Measurements from ENCODE around the gene FLRT2.

Gene FLRT2

GRCh38 chr14:85529803-85530574 lies at the start of gene FLRT2:
FLRT2 (plus strand) TSS chr14:85530144; CDS start chr14:85621515, 91,371 bp downstream.
- TF ChIP-seq CTCF (IDR thresholded peaks at IDR 0.05; ENCODE audit: low read depth, low read length) = no peak
- peak within 1 kb of the TSS; percentile 79 for H3K4me3 ChIP-seq (ENCODE audit: low read depth, low read length)

DNA sequence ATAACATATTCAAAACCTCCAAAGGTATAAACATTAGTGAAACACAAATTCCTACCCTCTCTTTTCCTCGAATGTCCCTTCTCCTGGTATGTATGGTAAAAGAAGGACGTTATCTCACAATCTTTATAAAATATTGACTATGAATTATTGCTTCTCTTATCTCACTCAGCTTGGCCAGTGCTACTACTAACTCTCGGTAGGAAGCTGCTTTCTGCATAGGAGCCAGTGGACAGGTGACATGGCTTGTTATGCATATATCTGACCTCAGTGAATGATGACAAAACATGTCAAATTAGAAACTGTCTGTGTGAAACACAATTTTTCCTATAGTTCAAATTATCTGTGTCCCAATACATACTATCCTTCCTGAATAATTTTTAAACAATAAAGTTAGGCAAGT lies 48.5 kb upstream of the FLRT2 start:
- no peak overlapping the region for H3K4me3 ChIP-seq (ENCODE audit: low read depth, low read length)
- no peak for TF ChIP-seq CTCF (IDR thresholded peaks at IDR 0.05; ENCODE audit: low read depth, low read length)

- no peak for TF ChIP-seq CTCF (IDR thresholded peaks at IDR 0.05; ENCODE audit: low read depth, low read length)
- no peak overlapping the region for H3K4me3 ChIP-seq (ENCODE audit: low read depth, low read length)
Observed at GRCh38 chr14:85482552-85482951, 47.4 kb upstream of the FLRT2 start.

GRCh38 chr14:85483037-85483436 lies 46.9 kb upstream of the FLRT2 start:
- no peak overlapping the region for H3K4me3 ChIP-seq (ENCODE audit: low read depth, low read length)
- no peak for TF ChIP-seq CTCF (IDR thresholded peaks at IDR 0.05; ENCODE audit: low read depth, low read length)

DNA sequence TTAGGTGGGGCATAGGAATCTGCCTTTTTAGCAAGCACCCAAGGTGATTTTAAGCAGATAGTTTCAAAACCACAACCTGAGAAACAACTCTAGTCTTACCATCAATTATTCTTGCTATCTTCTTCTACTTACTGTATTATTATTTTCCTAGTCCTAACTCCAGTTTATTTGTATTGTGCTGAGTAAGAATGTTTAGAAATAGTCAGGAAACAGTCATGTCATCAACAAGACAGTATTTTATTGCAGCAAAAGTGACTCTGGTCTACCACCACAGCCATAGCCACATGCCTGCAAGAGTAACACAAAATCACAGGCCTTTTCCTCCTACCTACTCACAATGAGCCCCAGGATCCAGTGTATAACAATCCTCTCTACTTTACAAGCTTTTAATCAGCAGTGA lies 46.3 kb upstream of the FLRT2 start:
- no peak for TF ChIP-seq CTCF (IDR thresholded peaks at IDR 0.05; ENCODE audit: low read depth, low read length)
- H3K4me3 ChIP-seq (ENCODE audit: low read depth, low read length) = no peak overlapping the region

DNA sequence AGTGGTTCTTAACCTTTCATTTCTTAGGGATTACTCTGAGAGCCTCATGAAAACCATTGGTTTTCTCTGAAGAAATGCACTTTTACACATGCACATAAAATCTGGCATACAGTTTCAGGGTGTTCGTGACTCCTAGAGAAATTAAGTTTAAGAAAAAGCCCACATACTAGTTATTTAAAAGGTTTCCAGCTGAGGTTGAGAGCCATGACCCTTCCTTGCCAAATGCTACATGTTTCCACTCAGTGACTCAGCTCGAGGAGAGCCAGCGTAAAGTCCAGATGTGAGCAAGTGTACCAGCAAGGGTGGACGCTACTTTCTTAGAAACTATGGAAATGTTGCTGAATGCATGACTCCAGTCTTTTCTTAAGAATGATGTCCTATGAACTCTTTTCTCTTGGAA lies 42.7 kb upstream of the FLRT2 start:
- no peak overlapping the region for H3K4me3 ChIP-seq (ENCODE audit: low read depth, low read length)
- TF ChIP-seq CTCF (IDR thresholded peaks at IDR 0.05; ENCODE audit: low read depth, low read length) = no peak

DNA sequence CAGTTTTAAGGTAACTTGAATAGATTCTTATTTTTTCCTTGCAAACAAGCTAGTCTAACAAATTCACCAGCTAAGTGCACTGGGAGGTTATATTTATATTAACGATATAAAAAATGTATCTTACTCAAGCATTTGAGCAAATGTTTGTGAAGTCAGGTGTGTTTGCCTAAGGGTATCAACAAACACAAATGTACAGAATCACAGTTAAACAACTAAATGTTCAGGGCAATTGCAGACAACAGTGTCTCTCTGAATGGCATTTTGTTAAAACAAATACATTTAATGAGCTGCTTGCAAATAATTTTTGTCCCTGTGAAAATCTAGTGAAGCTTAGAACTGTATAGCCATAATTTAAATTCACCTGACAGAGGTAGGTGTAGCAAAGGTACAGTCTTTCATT lies 28.2 kb upstream of the FLRT2 start:
- no peak overlapping the region for H3K4me3 ChIP-seq (ENCODE audit: low read depth, low read length)

More for the DNA sequence above, 28.2 kb upstream of the FLRT2 start:
- TF ChIP-seq CTCF (IDR thresholded peaks at IDR 0.05; ENCODE audit: low read depth, low read length) = no peak
